HepG2 (cell line): ENCODE results near the gene INO80C. TPM values are rescaled to one million over a fixed set of nuclear protein-coding genes. Genes with fewer than 3 reads are reported as not detected.

Source experiments
- ATF1 ChIP-seq: IDR thresholded peaks from 2 replicates; pipeline ENCODE4 v1.6.1; 2016; ENCODE audit warnings: mild to moderate bottlenecking, control low read depth
- CC2D1A ChIP-seq: sonication (generic); formaldehyde crosslinking; IDR thresholded peaks from 2 replicates; pipeline ENCODE4 v1.8.1; 2023; ENCODE audit warnings: mild to moderate bottlenecking, missing genetic modification reagents
- ERF ChIP-seq: IDR thresholded peaks from 2 replicates; pipeline ENCODE4 v1.6.1; 2018; ENCODE audit warnings: missing biosample characterization, missing genetic modification reagents
- HDAC6 ChIP-seq: fragments of 200-600 bp; sonication (generic); IDR thresholded peaks from 2 replicates; pipeline ENCODE4 v1.7.0; 2017; ENCODE audit warnings: mild to moderate bottlenecking, antibody characterized with exemption, low read length, low read depth
- HMG20B ChIP-seq: conservative IDR thresholded peaks from 2 replicates; pipeline ENCODE4 v1.6.1; 2016; ENCODE audit warnings: missing genetic modification reagents, missing compliant biosample characterization
- HNF4G ChIP-seq, 2 experiments: sonication (generic) in 1 of 2; formaldehyde crosslinking in 1 of 2; IDR thresholded peaks; 2 replicates each; pipeline versions ENCODE4 v1.4.0 to v1.6.1; 2011 to 2020; ENCODE audit warnings: borderline replicate concordance in 2 of 2, low read depth in 2 of 2, mild to moderate bottlenecking in 2 of 2, low read length in 1 of 2, missing genetic modification reagents in 1 of 2, moderate library complexity in 1 of 2
- HOXA7 ChIP-seq: sonication (generic); formaldehyde crosslinking; IDR thresholded peaks from 2 replicates; pipeline ENCODE4 v1.8.1; 2022; ENCODE audit warnings: mild to moderate bottlenecking, missing genetic modification reagents, moderate library complexity
- IKZF5 ChIP-seq: IDR thresholded peaks from 2 replicates; pipeline ENCODE4 v1.6.1; 2018; ENCODE audit warnings: missing genetic modification reagents, mild to moderate bottlenecking, missing compliant biosample characterization
- KLF13 ChIP-seq: sonication (generic); formaldehyde crosslinking; IDR thresholded peaks from 2 replicates; pipeline ENCODE4 v1.4.0; 2020; ENCODE audit warnings: mild to moderate bottlenecking, missing genetic modification reagents
- KLF9 ChIP-seq: IDR thresholded peaks from 2 replicates; pipeline ENCODE4 v1.6.1; 2016; ENCODE audit warnings: low read depth
- MAFF ChIP-seq: IDR thresholded peaks from 2 replicates; pipeline ENCODE4 v1.6.1; 2011; ENCODE audit warnings: low read depth, low read length, improper control_type of control experiment
- MTA1 ChIP-seq: sonication (generic); formaldehyde crosslinking; IDR thresholded peaks from 2 replicates; pipeline ENCODE4 v1.4.0; 2020; ENCODE audit warnings: missing genetic modification reagents, mild to moderate bottlenecking, borderline replicate concordance
- NFE2 ChIP-seq: sonication (generic); formaldehyde crosslinking; IDR thresholded peaks from 2 replicates; pipeline ENCODE4 v1.4.0; 2020; ENCODE audit warnings: missing genetic modification reagents
- NFYC ChIP-seq: IDR thresholded peaks from 2 replicates; pipeline ENCODE4 v1.6.1; 2016; ENCODE audit warnings: missing genetic modification reagents, missing compliant biosample characterization
- PRPF4 ChIP-seq: fragments of 200-400 bp; formaldehyde crosslinking; IDR thresholded peaks from 2 replicates; pipeline ENCODE4 v1.6.1; 2016; ENCODE audit warnings: low read length, low read depth; ENCODE audit not compliant: poor library complexity, severe bottlenecking
- SRSF9 ChIP-seq: fragments of 200-400 bp; formaldehyde crosslinking; IDR thresholded peaks from 2 replicates; pipeline ENCODE4 v1.6.1; 2018; ENCODE audit warnings: borderline replicate concordance, mild to moderate bottlenecking, low read depth, low read length; ENCODE audit not compliant: insufficient read depth, poor library complexity, severe bottlenecking
- TEAD2 ChIP-seq: sonication (generic); formaldehyde crosslinking; IDR thresholded peaks from 2 replicates; pipeline ENCODE4 v1.9.0; 2021; ENCODE audit warnings: missing genetic modification reagents
- TFDP1 ChIP-seq: IDR thresholded peaks from 2 replicates; pipeline ENCODE4 v1.6.1; 2016; ENCODE audit warnings: missing compliant biosample characterization, missing genetic modification reagents, borderline replicate concordance
- ZKSCAN5 ChIP-seq: sonication (generic); formaldehyde crosslinking; IDR thresholded peaks from 2 replicates; pipeline ENCODE4 v1.5.1; 2020; ENCODE audit warnings: mild to moderate bottlenecking, missing genetic modification reagents
- ZMYM4 ChIP-seq: sonication (generic); formaldehyde crosslinking; IDR thresholded peaks from 2 replicates; pipeline ENCODE4 v1.8.1; 2023; ENCODE audit warnings: mild to moderate bottlenecking, missing genetic modification reagents
- ZNF263 ChIP-seq: sonication (generic); formaldehyde crosslinking; IDR thresholded peaks from 2 replicates; pipeline ENCODE4 v1.4.0; 2020; ENCODE audit warnings: missing genetic modification reagents
- ZNF414 ChIP-seq: sonication (generic); formaldehyde crosslinking; IDR thresholded peaks from 2 replicates; pipeline ENCODE4 v1.5.0; 2020; ENCODE audit warnings: missing genetic modification reagents
- ZNF468 ChIP-seq: sonication (generic); formaldehyde crosslinking; IDR thresholded peaks from 2 replicates; pipeline ENCODE4 v1.8.0; 2022; ENCODE audit warnings: mild to moderate bottlenecking, moderate library complexity, missing genetic modification reagents
- ZNF496 ChIP-seq: sonication (generic); formaldehyde crosslinking; IDR thresholded peaks from 2 replicates; pipeline ENCODE4 v1.8.1; 2023; ENCODE audit warnings: mild to moderate bottlenecking, moderate library complexity, missing genetic modification reagents; ENCODE audit not compliant: insufficient replicate concordance
- ZNF572 ChIP-seq: sonication (generic); formaldehyde crosslinking; IDR thresholded peaks from 2 replicates; pipeline ENCODE4 v1.5.1; 2020; ENCODE audit warnings: mild to moderate bottlenecking, missing genetic modification reagents
- ZNF629 ChIP-seq: sonication (generic); formaldehyde crosslinking; conservative IDR thresholded peaks from 2 replicates; pipeline ENCODE4 v1.5.0; 2020; ENCODE audit warnings: missing genetic modification reagents
- ZNF746 ChIP-seq: sonication (generic); formaldehyde crosslinking; IDR thresholded peaks from 2 replicates; pipeline ENCODE4 v1.8.0; 2022; ENCODE audit warnings: mild to moderate bottlenecking, missing genetic modification reagents
- ZNF747 ChIP-seq: sonication (generic); formaldehyde crosslinking; IDR thresholded peaks from 2 replicates; pipeline ENCODE4 v1.8.1; 2023; ENCODE audit warnings: missing genetic modification reagents, mild to moderate bottlenecking, borderline replicate concordance
- ZNF782 ChIP-seq: sonication (generic); formaldehyde crosslinking; IDR thresholded peaks from 2 replicates; pipeline ENCODE4 v1.4.0; 2020; ENCODE audit warnings: missing genetic modification reagents, mild to moderate bottlenecking, borderline replicate concordance
- ZNF788 ChIP-seq: sonication (generic); formaldehyde crosslinking; IDR thresholded peaks from 2 replicates; pipeline ENCODE4 v1.5.0; 2020; ENCODE audit warnings: mild to moderate bottlenecking, missing genetic modification reagents, borderline replicate concordance
- ZNF816 ChIP-seq: sonication (generic); formaldehyde crosslinking; IDR thresholded peaks from 2 replicates; pipeline ENCODE4 v1.8.0; 2022; ENCODE audit warnings: missing genetic modification reagents, mild to moderate bottlenecking, borderline replicate concordance
- ZNF850 ChIP-seq: sonication (generic); formaldehyde crosslinking; conservative IDR thresholded peaks from 2 replicates; pipeline ENCODE4 v1.9.0; 2021; ENCODE audit warnings: mild to moderate bottlenecking, missing genetic modification reagents
- polyA plus RNA-seq, 8 experiments: library from polyadenylated mRNA; depleted of rRNA in 3 of 8; stranded (reverse) in 7 of 8; unstranded in 1 of 8; fragments of >200 nt; fragmentation: Illumina TruSeq in 4 of 8; extraction: Trizol in 4 of 8; gene quantifications; 2 replicates each; pipeline versions ENCODE4 v1.2.1 to v1.2.3, GENCODE V29; 2011 to 2016; ENCODE audit warnings: low read depth in 4 of 8, missing spikeins in 1 of 8, mixed read lengths in 1 of 8; ENCODE audit not compliant: insufficient read depth in 1 of 8
- total RNA-seq, 5 experiments: library from RNA; depleted of rRNA; stranded (reverse); fragments of >200 nt; fragmentation: Illumina TruSeq; extraction: Trizol; gene quantifications; 2 replicates each; pipeline ENCODE4 v1.2.3, GENCODE V29; 2016; ENCODE audit warnings: low read depth in 1 of 5

Gene INO80C
- total and polyA plus RNA-seq, 2 of the 13 experiments (the other 11 are each of a cell fraction or from before 2014, with no cell fraction given) = 8.2 to 15.4 TPM

- no peak for TF ChIP-seq ZKSCAN5
- TF ChIP-seq ZNF414 (CRISPR knock-in tag) = peak; percentile 66; the same call in 1 of the 2 replicates
- TF ChIP-seq ZNF496 = no peak
- no peak for TF ChIP-seq MAFF
- peak; percentile 84 for TF ChIP-seq HNF4G (IDR thresholded peaks at IDR 0.05; ENCODE audit: borderline replicate concordance, low read depth, low read length)
- TF ChIP-seq HNF4G (CRISPR knock-in tag; IDR thresholded peaks at IDR 0.05; ENCODE audit: borderline replicate concordance, low read depth) = no peak; the same call in 1 of the 2 replicates
- TF ChIP-seq ATF1 (CRISPR knock-in tag) = no peak
- TF ChIP-seq TEAD2 = no peak
- no peak for TF ChIP-seq ZNF788 (CRISPR knock-in tag)
- TF ChIP-seq KLF9 (CRISPR knock-in tag) = no peak
- TF ChIP-seq ZNF747 (CRISPR knock-in tag) = no peak
- no peak for TF ChIP-seq ZNF468 (CRISPR knock-in tag)
- TF ChIP-seq ZNF572 (CRISPR knock-in tag) = no peak
- no peak for TF ChIP-seq ERF
- TF ChIP-seq SRSF9 = no peak
- TF ChIP-seq KLF13 = no peak
- TF ChIP-seq ZNF263 (CRISPR knock-in tag) = no peak
- TF ChIP-seq MTA1 (CRISPR knock-in tag) = no peak
- TF ChIP-seq ZNF782 (CRISPR knock-in tag) = no peak
- no peak for TF ChIP-seq NFYC (CRISPR knock-in tag)
- TF ChIP-seq ZNF816 (CRISPR knock-in tag) = no peak
- no peak for TF ChIP-seq ZNF850 (CRISPR knock-in tag)
- TF ChIP-seq HOXA7 = no peak
- TF ChIP-seq NFE2 (CRISPR knock-in tag) = no peak
- no peak for TF ChIP-seq ZNF629 (CRISPR knock-in tag)
- no peak for TF ChIP-seq PRPF4
- TF ChIP-seq ZNF746 (CRISPR knock-in tag) = no peak
- no peak for TF ChIP-seq HDAC6
- peak; percentile 59; the same call in 1 of the 2 replicates for TF ChIP-seq HMG20B (CRISPR knock-in tag)
- TF ChIP-seq CC2D1A = no peak
- no peak for TF ChIP-seq TFDP1 (CRISPR knock-in tag)
- TF ChIP-seq IKZF5 (CRISPR knock-in tag) = no peak
- TF ChIP-seq ZMYM4 (CRISPR knock-in tag) = no peak; the same call in 1 of the 2 replicates
Measured at GRCh38 chr18:35481960-35482366, 15.8 kb downstream of the INO80C start (continued).
